HCT116 (cell line): ENCODE results near the gene SLC25A30.

Experiments
- CEBPB ChIP-seq: IDR thresholded peaks from 2 replicates; pipeline ENCODE4 v1.6.1; 2012; ENCODE audit warnings: low read depth
- EZH2 ChIP-seq: fragments of 200-600 bp; sonication (generic); IDR thresholded peaks from 2 replicates; pipeline ENCODE4 v1.6.1; 2017; ENCODE audit warnings: antibody characterized with exemption, mixed run types
- EZH2phosphoT487 ChIP-seq: fragments of 200-600 bp; IDR thresholded peaks from 2 replicates; pipeline ENCODE4 v1.6.1; 2018; ENCODE audit warnings: antibody characterized with exemption, borderline replicate concordance
- FOSL1 ChIP-seq: IDR thresholded peaks from 2 replicates; pipeline ENCODE4 v1.6.1; 2012; ENCODE audit warnings: low read depth
- JUND ChIP-seq: IDR thresholded peaks from 2 replicates; pipeline ENCODE4 v1.6.1; 2012
- POLR2A ChIP-seq: IDR thresholded peaks from 2 replicates; pipeline ENCODE4 v1.7.0; 2011; ENCODE audit warnings: borderline replicate concordance; ENCODE audit not compliant: insufficient read depth, insufficient read length; ENCODE audit errors: extremely low read depth
- POLR2AphosphoS5 ChIP-seq: IDR thresholded peaks from 2 replicates; pipeline ENCODE4 v1.6.1; 2011; ENCODE audit warnings: mild to moderate bottlenecking, low read depth, low read length, moderate library complexity
- SP1 ChIP-seq: IDR thresholded peaks from 2 replicates; pipeline ENCODE4 v1.6.1; 2012; ENCODE audit warnings: low read depth
- YY1 ChIP-seq: IDR thresholded peaks from 2 replicates; pipeline ENCODE4 v1.6.1; 2011; ENCODE audit warnings: low read length, low read depth, moderate library complexity, mild to moderate bottlenecking; ENCODE audit not compliant: insufficient replicate concordance; ENCODE audit errors: extremely low read depth
- ZFX ChIP-seq: fragments of 450-650 bp; IDR thresholded peaks from 2 replicates; pipeline ENCODE4 v1.6.1; 2017
- ZNF274 ChIP-seq: fragments of 200-500 bp; sonication (Bioruptor generic); IDR thresholded peaks from 2 replicates; pipeline ENCODE4 v1.6.1; 2014; ENCODE audit warnings: mild to moderate bottlenecking, low read depth, low read length, inconsistent platforms
- TF ChIP-seq, protein P1 (sequence below): IDR thresholded peaks from 2 replicates; pipeline ENCODE4 v1.6.1; 2012
- TF ChIP-seq, protein P2 (sequence below), 3 experiments: fragments of 200-600 bp in 1 of 3; sonication (generic) in 1 of 3; IDR thresholded peaks in 2 of 3; conservative IDR thresholded peaks in 1 of 3; 2 replicates each; pipeline ENCODE4 v1.5.1; 2012 to 2017; ENCODE audit warnings: low read depth in 2 of 3, low read length in 2 of 3, antibody characterized with exemption in 1 of 3, borderline replicate concordance in 1 of 3, control low read depth in 1 of 3, mild to moderate bottlenecking in 1 of 3, mixed read lengths in 1 of 3, mixed run types in 1 of 3, moderate library complexity in 1 of 3; ENCODE audit not compliant: insufficient read depth in 1 of 3
- TF ChIP-seq, protein P3 (sequence below): IDR thresholded peaks from 2 replicates; pipeline ENCODE4 v1.6.1; 2011; ENCODE audit warnings: mild to moderate bottlenecking, low read length, moderate library complexity; ENCODE audit not compliant: insufficient replicate concordance; ENCODE audit errors: extremely low read depth

DNA sequence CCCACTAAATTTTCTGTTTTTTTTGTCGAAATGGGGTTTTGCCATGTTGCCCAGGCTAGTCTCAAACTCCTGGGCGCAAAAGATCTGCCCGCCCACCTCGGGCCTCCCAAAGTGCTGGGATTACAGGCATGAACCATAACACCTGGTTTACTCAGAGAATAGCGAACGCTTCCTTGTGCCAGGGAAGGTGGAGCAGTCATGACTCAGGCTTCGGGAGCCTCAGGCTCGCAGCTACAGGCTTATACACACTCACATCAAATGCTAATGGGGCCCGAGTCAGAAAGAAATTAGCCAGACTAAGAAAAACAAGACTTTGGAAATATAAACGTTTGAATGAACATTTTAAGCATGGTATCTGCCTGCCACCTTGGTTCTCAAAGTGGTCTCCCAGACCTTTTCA lies 66.1 kb downstream of the SLC25A30 start:
- TF ChIP-seq, protein P1, sequence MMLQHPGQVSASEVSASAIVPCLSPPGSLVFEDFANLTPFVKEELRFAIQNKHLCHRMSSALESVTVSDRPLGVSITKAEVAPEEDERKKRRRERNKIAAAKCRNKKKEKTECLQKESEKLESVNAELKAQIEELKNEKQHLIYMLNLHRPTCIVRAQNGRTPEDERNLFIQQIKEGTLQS: no peak
- TF ChIP-seq JUND (no peak), ZFX (no peak), EZH2 (no peak), ZNF274 (no peak), POLR2A (no peak), FOSL1 (0 out of 2 replicates have a peak, but pooled peaks have one; percentile 22), POLR2AphosphoS5 (no peak), EZH2phosphoT487 (no peak), YY1 (no peak), CEBPB (no peak), SP1 (no peak)
- TF ChIP-seq, protein P2, sequence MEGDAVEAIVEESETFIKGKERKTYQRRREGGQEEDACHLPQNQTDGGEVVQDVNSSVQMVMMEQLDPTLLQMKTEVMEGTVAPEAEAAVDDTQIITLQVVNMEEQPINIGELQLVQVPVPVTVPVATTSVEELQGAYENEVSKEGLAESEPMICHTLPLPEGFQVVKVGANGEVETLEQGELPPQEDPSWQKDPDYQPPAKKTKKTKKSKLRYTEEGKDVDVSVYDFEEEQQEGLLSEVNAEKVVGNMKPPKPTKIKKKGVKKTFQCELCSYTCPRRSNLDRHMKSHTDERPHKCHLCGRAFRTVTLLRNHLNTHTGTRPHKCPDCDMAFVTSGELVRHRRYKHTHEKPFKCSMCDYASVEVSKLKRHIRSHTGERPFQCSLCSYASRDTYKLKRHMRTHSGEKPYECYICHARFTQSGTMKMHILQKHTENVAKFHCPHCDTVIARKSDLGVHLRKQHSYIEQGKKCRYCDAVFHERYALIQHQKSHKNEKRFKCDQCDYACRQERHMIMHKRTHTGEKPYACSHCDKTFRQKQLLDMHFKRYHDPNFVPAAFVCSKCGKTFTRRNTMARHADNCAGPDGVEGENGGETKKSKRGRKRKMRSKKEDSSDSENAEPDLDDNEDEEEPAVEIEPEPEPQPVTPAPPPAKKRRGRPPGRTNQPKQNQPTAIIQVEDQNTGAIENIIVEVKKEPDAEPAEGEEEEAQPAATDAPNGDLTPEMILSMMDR (IDR thresholded peaks at IDR 0.05 in 2 of 3, conservative IDR thresholded peaks at IDR 0.05 in 1 of 3; ENCODE audit: borderline replicate concordance in 1 of 3, insufficient read depth in 1 of 3, low read depth in 2 of 3, low read length in 2 of 3): no peak
- TF ChIP-seq, protein P3, sequence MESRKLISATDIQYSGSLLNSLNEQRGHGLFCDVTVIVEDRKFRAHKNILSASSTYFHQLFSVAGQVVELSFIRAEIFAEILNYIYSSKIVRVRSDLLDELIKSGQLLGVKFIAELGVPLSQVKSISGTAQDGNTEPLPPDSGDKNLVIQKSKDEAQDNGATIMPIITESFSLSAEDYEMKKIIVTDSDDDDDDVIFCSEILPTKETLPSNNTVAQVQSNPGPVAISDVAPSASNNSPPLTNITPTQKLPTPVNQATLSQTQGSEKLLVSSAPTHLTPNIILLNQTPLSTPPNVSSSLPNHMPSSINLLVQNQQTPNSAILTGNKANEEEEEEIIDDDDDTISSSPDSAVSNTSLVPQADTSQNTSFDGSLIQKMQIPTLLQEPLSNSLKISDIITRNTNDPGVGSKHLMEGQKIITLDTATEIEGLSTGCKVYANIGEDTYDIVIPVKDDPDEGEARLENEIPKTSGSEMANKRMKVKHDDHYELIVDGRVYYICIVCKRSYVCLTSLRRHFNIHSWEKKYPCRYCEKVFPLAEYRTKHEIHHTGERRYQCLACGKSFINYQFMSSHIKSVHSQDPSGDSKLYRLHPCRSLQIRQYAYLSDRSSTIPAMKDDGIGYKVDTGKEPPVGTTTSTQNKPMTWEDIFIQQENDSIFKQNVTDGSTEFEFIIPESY: no peak
